HCT116 (cell line): ENCODE measurements around the gene DNAH9. TPM values are rescaled to one million over a fixed set of nuclear protein-coding genes. Genes with fewer than 3 reads are reported as not detected.

Source experiments
- ATAC-seq: fragments of 200-7000 bp; cut with Tn5 transposase; 2 replicates; pipeline ENCODE4 v1.9.1; 2020; ENCODE audit warnings: mild to moderate bottlenecking, moderate library complexity
- BruUV-seq: library from RNA; stranded (reverse); fragments of 400-500 nt; replicated peaks from 2 replicates; lab custom pipeline; 2021; lab: Mats Ljungman, UMichigan
- CTCF ChIA-PET: fragments of 300-600 bp; sonication (Branson Sonifier 250); formaldehyde crosslinking; loops from one replicate; lab custom pipeline; 2021; ENCODE audit warnings: antibody characterized with exemption; lab: Charles Lee
- POLR2A ChIA-PET: fragments of 300-600, 350-600 bp; sonication (Branson Sonifier 250); formaldehyde crosslinking; loops from one replicate; lab custom pipeline; 2021; ENCODE audit warnings: antibody characterized with exemption; lab: Charles Lee
- RAD21 ChIA-PET, 2 experiments: fragments of 300-600 bp; sonication (Branson Sonifier 250); formaldehyde crosslinking; loops; one replicate each; lab custom pipeline; 2023; ENCODE audit warnings: low total read pairs in 2 of 2; ENCODE audit not compliant: uncharacterized antibody in 2 of 2, unreplicated experiment in 2 of 2, low non-redundant PET in 1 of 2; lab: Charles Lee
- DNase-seq: peaks from one replicate; pipeline ENCODE4 v3.0.0-alpha.2; 2010; ENCODE audit warnings: low read depth, low spot score
- H2AFZ ChIP-seq: fragments of 200-600 bp; shearing (Covaris generic), sonication (generic); 2 replicates; pipeline ENCODE4 v1.6.1; 2017; ENCODE audit warnings: low read depth, mixed run types, mixed read lengths, antibody characterized with exemption, low read length; ENCODE audit not compliant: poor library complexity, severe bottlenecking
- H3K27ac ChIP-seq: 2 replicates; pipeline ENCODE4 v1.5.1; 2012; ENCODE audit warnings: low read depth, low read length
- H3K27me3 ChIP-seq: fragments of 200-600 bp; sonication (generic); 2 replicates; pipeline ENCODE4 v1.6.1; 2016; ENCODE audit warnings: mixed run types, low read length, mixed read lengths; ENCODE audit not compliant: insufficient read depth
- H3K36me3 ChIP-seq, 2 experiments: fragments of 200-500 bp in 1 of 2; fragments of 200-600 bp in 1 of 2; sonication (Bioruptor generic) in 1 of 2; sonication (generic) in 1 of 2; 2 replicates each; pipeline versions ENCODE4 v1.5.1 to v1.6.1; 2014 to 2016; ENCODE audit warnings: low read length in 2 of 2, inconsistent platforms in 1 of 2, mixed read lengths in 1 of 2, mixed run types in 1 of 2; ENCODE audit not compliant: insufficient read depth in 2 of 2, control insufficient read depth in 1 of 2
- H3K4me1 ChIP-seq, 2 experiments: fragments of 200-600 bp in 1 of 2; sonication (generic) in 1 of 2; 2 replicates each; pipeline versions ENCODE4 v1.5.1 to v1.6.1; 2012 to 2017; ENCODE audit warnings: low read length in 2 of 2, inconsistent platforms in 1 of 2, mild to moderate bottlenecking in 1 of 2, mixed read lengths in 1 of 2, mixed run types in 1 of 2, moderate library complexity in 1 of 2; ENCODE audit not compliant: insufficient read depth in 2 of 2, control insufficient read depth in 1 of 2
- H3K4me2 ChIP-seq: fragments of 200-600 bp; sonication (generic); 2 replicates; pipeline ENCODE4 v1.6.1; 2017; ENCODE audit warnings: mixed run types, low read length, mixed read lengths
- H3K4me3 ChIP-seq, 2 experiments: fragments of 200-600 bp in 1 of 2; sonication (generic) in 1 of 2; replicated peaks in 1 of 2; 2 replicates each; pipeline ENCODE4 v1.5.1; 2011 to 2016; ENCODE audit warnings: low read length in 2 of 2, control low read depth in 1 of 2, low read depth in 1 of 2, mild to moderate bottlenecking in 1 of 2, mixed read lengths in 1 of 2, mixed run types in 1 of 2
- H3K79me2 ChIP-seq: fragments of 200-600 bp; sonication (generic); 2 replicates; pipeline ENCODE4 v1.6.1; 2017; ENCODE audit warnings: mild to moderate bottlenecking, mixed run types, low read length, moderate library complexity, mixed read lengths; ENCODE audit not compliant: insufficient read depth
- H3K9ac ChIP-seq: fragments of 200-600 bp; sonication (generic); 2 replicates; pipeline ENCODE4 v1.6.1; 2016; ENCODE audit warnings: low read length, mixed read lengths
- H3K9me2 ChIP-seq: fragments of 200-600 bp; sonication (generic), shearing (Covaris generic); 2 replicates; pipeline ENCODE4 v1.6.1; 2017; ENCODE audit warnings: mixed run types, mild to moderate bottlenecking, moderate library complexity; ENCODE audit not compliant: insufficient read depth
- H3K9me3 ChIP-seq, 2 experiments: fragments of 200-500 bp in 1 of 2; fragments of 200-600 bp in 1 of 2; sonication (Bioruptor generic) in 1 of 2; sonication (generic) in 1 of 2; 2 replicates each; pipeline ENCODE4 v1.6.1; 2014 to 2017; ENCODE audit warnings: low read length in 2 of 2, mixed read lengths in 2 of 2, inconsistent platforms in 1 of 2, low read depth in 1 of 2, mild to moderate bottlenecking in 1 of 2, mixed run types in 1 of 2, moderate library complexity in 1 of 2; ENCODE audit not compliant: control insufficient read depth in 1 of 2, insufficient read depth in 1 of 2
- H4K20me1 ChIP-seq: fragments of 200-600 bp; sonication (generic), shearing (Covaris generic); 2 replicates; pipeline ENCODE4 v1.6.1; 2017; ENCODE audit warnings: mixed run types, mild to moderate bottlenecking, moderate library complexity; ENCODE audit not compliant: insufficient read depth
- ELF1 ChIP-seq: IDR thresholded peaks from 2 replicates; pipeline ENCODE4 v1.6.1; 2012; ENCODE audit warnings: low read depth, borderline replicate concordance
- EZH2phosphoT487 ChIP-seq: fragments of 200-600 bp; IDR thresholded peaks from 2 replicates; pipeline ENCODE4 v1.6.1; 2018; ENCODE audit warnings: antibody characterized with exemption, borderline replicate concordance
- FOSL1 ChIP-seq: IDR thresholded peaks from 2 replicates; pipeline ENCODE4 v1.6.1; 2012; ENCODE audit warnings: low read depth
- POLR2A ChIP-seq: IDR thresholded peaks from 2 replicates; pipeline ENCODE4 v1.7.0; 2011; ENCODE audit warnings: borderline replicate concordance; ENCODE audit not compliant: insufficient read depth, insufficient read length; ENCODE audit errors: extremely low read depth
- POLR2AphosphoS5 ChIP-seq: IDR thresholded peaks from 2 replicates; pipeline ENCODE4 v1.6.1; 2011; ENCODE audit warnings: mild to moderate bottlenecking, low read depth, low read length, moderate library complexity
- TCF7L2 ChIP-seq: IDR thresholded peaks from 2 replicates; pipeline ENCODE4 v1.7.0; 2011; ENCODE audit warnings: borderline replicate concordance, inconsistent platforms; ENCODE audit not compliant: insufficient read depth, insufficient read length; ENCODE audit errors: extremely low read depth
- ZFX ChIP-seq: fragments of 450-650 bp; IDR thresholded peaks from 2 replicates; pipeline ENCODE4 v1.6.1; 2017
- ZNF274 ChIP-seq: fragments of 200-500 bp; sonication (Bioruptor generic); IDR thresholded peaks from 2 replicates; pipeline ENCODE4 v1.6.1; 2014; ENCODE audit warnings: mild to moderate bottlenecking, low read depth, low read length, inconsistent platforms
- intact Hi-C: fragments of 100-400 bp; cut with micrococcal nuclease; formaldehyde crosslinking; loops from 2 replicates; pipeline ENCODE4 v1.10.0; 2022
- total RNA-seq: library from RNA; stranded (reverse); gene quantifications from one replicate; pipeline ENCODE4 v1.2.1, GENCODE V29; 2021; ENCODE audit not compliant: unreplicated experiment

DNAH9 gene
- total RNA-seq, 1 experiment from 2014 or later: not detected

DNA sequence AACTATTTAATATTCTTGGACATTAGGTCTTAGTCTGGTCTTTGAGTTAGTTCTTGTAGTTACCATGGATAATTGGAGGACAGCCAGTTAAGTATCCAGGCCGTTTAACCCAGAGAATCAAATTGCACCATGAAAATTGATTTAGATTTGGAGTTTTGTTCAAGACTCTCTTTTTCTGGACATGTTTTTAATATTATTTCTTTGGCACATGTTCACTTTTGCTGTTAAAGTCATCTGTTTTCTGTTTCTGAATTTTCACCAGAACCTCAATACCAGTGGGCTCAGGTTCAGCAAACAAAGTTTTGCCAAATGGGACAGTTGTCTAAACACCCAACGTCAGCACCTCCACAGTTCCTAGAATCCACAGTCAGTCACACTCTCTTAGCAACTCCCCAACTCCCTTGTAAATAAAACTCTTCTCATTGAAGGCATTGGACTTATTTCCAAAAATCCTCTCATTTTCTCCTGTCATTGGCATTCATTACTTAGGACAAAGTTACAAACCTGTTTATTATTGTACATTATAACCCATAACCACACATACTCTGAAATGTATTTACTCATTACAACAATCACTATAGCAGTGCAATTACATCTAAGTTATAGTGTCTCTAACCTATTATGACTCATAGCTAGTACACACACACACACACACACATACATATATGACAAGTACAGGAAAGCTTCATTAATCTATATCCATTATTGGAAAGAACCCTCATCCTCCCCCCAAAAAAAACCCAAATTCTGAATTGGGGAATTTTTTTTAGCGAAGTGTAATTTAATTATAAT is 33.5 kb upstream of the DNAH9 start:
- intact Hi-C loops: no loop called here
- Histone ChIP-seq H3K4me1 (no peaks in the 10 kb centered on the region), H3K27me3 (no peaks in the 10 kb centered on the region), H3K4me3 (no peak overlapping the region), H2AFZ (no peak overlapping the region), H3K9me3 (peaks cover 0 to under 1% of the 10 kb centered on the region in 2 experiments; a peak in 1 of 4 replicates), H4K20me1 (no peaks in the 10 kb centered on the region), H3K79me2 (no peaks in the 10 kb centered on the region), H3K36me3 (no peaks in the 10 kb centered on the region), H3K4me2 (no peak overlapping the region), H3K9ac (no peak overlapping the region), H3K9me2 (no peaks in the 10 kb centered on the region), H3K27ac (no peak overlapping the region)
- no peak for ATAC-seq
- ChIA-PET RAD21 (no interaction called here), POLR2A (no interaction called here), CTCF (no interaction called here)
- BruUV-seq: no TSS peak
- DNase-seq: no peak
- TF ChIP-seq POLR2AphosphoS5 (no peak), ZNF274 (no peak), ELF1 (no peak), ZFX (no peak)

DNA sequence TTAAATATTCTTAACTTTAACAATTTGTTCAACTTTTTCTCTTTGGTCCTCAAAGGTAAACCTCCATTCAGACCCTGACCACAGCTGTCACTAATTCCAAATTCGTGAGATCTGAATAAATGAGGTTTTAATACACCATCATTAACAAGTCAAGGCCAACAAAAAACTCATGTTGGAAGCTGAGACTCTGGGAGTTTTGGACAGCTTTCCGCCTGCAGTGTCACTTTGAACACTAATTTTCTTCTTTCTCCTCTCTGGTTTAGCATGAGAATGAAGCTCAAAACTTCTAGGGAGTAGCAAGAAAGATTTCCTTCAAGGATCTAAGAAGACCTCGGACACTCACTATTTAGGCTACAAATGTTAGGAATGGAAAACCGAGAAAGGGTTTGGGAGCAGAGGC is 32.7 kb upstream of the DNAH9 start:
- no peak for ATAC-seq
- no peaks in the 10 kb centered on the region for H3K9me2 ChIP-seq
- no peaks in the 10 kb centered on the region for H3K36me3 ChIP-seq
- CTCF ChIA-PET: no interaction called here
- no peaks in the 10 kb centered on the region for H3K27me3 ChIP-seq
- H3K9me3 ChIP-seq: no peaks in the 10 kb centered on the region; a peak in 1 of 4 replicates
- H3K4me2 ChIP-seq: no peak overlapping the region
- TF ChIP-seq FOSL1 (no peak), TCF7L2 (no peak), EZH2phosphoT487 (no peak), POLR2A (no peak)
- POLR2A ChIA-PET: no interaction called here
- H2AFZ ChIP-seq: no peak overlapping the region
- H3K27ac ChIP-seq: no peak overlapping the region
- H3K4me3 ChIP-seq: no peak overlapping the region
- no peaks in the 10 kb centered on the region for H3K79me2 ChIP-seq
- no peaks in the 10 kb centered on the region for H3K4me1 ChIP-seq
- no peak overlapping the region for H3K9ac ChIP-seq
- RAD21 ChIA-PET: no interaction called here
- no peaks in the 10 kb centered on the region for H4K20me1 ChIP-seq
- no peak for DNase-seq
- intact Hi-C loops: no loop called here
- no TSS peak for BruUV-seq
